GM21723 (cell line): ENCODE data around the gene IPPK.

ENCODE experiments used
- ATAC-seq: cut with Tn5 transposase; IDR thresholded peaks from one replicate; pipeline ENCODE4 v1.9.1; 2021; ENCODE audit warnings: mild to moderate bottlenecking, moderate library complexity; ENCODE audit not compliant: unreplicated experiment

IPPK gene, protein sequence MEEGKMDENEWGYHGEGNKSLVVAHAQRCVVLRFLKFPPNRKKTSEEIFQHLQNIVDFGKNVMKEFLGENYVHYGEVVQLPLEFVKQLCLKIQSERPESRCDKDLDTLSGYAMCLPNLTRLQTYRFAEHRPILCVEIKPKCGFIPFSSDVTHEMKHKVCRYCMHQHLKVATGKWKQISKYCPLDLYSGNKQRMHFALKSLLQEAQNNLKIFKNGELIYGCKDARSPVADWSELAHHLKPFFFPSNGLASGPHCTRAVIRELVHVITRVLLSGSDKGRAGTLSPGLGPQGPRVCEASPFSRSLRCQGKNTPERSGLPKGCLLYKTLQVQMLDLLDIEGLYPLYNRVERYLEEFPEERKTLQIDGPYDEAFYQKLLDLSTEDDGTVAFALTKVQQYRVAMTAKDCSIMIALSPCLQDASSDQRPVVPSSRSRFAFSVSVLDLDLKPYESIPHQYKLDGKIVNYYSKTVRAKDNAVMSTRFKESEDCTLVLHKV

DNA sequence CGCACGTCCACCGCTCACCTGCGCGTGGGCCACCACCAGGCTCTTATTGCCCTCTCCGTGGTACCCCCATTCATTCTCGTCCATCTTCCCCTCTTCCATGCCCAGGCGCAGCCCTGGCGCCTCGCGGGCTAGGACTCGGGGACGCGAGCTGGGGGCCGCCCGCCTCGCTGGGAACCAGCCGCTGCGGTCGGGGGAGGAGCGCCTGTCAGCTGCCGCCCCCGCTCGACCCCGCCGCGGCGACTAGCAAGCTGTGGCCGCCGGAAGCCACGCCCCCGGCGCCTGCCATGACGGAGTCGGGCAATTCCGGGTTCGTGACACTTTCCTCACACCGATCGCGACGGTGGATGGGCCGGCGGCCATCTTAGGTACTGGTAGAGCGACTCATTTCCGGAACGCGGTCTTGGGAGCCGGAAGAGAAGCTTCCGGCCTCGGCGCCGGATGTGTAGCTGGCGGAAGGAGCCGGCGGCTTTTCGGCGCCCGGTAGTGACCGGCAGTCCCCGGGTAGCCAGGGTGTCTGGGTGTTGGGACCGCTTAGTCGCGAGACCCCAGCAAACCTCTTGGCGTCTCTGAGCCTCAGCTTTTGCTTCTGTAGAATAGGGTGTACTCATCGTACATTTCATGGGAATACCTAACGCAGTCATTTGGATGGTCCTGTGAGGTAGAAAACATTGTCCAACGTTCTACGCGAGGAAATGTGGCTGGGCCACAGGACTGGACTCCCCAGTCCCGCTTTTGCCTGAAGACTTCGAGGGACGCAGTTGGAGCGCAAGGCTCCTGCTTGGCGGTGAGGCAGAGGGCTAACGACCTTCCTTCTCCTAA lies at the start of gene IPPK:
IPPK (minus strand) TSS at position 242 of the 819 bp plus-strand sequence; CDS start at position 99, 143 bp downstream.
- ATAC-seq: peak; percentile 93

DNA sequence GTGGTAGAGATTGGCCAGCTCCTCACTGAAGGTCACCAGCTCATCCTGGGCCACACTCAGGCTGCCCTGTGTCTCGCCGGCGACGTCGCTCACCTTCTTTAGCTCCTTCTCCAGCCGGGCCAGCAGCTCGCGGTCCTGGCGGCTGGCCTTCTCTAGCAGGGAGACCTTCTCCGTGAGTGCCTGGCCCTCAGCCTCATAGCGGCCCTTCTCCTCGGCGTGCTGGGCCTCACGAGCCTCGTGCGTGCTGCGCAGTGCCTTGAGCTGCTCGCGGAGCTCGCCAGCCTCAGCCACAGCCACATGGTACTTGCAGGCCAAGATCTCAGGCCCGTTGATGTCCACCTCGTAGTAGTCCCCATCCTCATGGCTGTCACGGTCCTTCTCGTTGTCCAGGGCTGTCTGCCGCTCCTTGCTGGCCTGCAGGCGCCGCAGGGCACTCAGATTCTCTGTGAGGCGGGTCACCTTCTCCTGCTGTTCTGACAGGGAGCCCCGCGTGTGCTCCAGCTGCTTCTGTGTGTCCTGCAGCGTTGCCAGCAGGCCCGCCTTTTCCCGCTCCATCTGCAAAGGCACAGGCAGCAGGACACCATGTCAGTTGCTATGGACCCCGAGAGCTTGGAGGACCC lies 49.2 kb upstream of the IPPK start:
- ATAC-seq: no peak

DNA sequence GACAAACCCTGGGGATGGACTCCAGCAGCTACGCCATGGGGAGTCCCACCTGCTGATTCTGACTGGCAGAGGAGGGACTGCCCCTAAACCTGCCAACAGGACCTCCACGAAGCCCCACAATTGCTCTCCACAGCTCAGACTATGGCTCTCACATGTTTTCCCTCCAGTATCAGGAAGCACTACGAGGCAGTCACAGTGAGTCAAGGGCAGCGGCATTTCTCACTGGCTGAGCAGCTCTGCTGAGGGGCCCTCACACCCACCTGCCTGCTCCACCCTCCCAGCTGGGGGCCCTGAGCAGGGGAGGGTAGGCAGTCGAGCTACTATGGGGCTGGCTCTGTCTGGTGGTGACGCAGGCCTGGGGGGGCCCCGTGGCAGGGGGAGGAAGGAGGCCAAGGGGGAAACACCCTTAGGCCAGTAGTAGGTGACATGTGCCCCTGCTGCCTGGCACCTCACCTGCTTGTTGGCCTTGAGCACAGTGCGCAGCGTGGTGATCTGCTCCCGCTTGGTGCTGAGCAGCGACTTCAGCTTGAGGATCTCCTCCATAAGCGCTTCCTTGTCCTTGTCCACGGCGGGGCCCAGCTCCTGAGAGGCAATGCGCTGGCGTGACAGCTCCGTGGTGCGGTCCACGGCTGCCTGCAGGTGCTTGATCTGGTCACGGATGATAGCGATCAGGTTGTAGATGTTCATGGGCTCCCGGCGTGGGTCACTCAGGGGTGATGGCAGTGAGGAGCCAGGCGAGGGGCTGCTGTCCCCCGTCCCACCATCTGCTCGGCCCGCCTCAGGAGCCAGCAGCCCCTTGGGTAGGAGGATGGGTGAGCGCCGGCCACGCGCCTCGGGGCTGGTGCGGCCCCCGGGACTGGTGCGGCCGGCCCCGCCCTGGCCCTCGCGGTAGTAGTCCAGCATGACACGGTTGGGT lies 48.4 kb upstream of the IPPK start:
- ATAC-seq: no peak

DNA sequence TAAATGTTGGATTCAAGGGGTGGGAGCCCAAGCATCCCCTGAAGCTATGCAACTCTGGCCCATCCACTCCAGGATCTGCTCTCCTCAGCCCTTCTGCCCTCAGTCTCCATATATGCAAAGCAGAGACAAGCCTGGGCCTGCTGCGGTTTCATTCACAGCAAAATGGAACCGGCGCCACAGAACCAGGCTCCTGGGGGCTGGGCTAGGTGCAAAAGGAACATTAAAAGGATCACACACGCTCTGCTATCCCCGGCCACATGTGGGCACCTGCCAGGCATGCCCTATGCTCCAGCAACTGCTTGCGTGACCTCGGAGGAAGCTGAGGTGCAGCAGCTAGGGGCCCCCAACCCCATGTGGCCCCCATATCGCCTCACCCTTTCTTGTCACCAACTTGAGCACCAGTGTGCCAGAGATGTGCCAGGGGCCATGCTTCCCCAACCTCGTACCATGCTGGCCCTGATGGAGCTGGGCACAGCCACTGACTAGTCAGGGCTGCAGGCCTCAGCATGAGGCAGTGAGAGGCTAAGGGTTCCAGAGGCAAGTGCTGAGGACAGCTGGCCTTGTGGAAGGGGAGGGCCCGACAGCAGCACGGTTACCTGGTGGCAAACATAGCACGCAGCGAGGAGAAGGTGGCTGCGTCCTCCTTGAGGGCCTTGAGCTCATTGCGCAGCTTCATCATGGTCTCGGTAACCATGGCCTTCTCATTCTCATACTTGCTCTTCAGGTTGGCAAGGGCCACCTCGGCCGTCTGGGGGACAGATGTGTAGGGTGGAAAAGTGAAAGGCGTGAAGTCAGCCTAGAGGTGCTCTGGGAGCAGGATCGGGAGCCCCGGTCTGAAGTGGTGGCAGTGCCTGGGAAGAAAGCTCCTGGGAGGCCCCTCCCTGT lies 47.5 kb upstream of the IPPK start:
- no peak for ATAC-seq

DNA sequence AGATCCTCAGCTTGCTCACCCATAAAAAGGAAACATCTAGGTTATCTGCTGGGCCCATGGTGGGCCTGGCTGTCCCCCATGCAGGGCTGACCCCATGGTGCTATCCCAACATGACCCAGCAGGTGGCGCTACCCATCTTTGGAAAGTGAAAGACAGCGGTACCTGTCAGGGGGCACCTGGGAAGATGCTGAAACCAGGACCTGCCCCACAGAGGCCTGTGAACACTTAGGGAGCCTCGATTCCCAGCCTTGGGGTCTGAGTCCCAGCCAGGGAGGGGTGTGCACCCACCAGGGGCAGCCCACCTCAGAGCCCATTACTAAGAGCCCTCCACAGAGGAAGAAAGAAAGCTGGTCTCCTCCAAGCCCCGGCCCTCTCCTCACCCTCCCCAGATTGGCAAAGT lies 46.6 kb upstream of the IPPK start:
- no peak for ATAC-seq

DNA sequence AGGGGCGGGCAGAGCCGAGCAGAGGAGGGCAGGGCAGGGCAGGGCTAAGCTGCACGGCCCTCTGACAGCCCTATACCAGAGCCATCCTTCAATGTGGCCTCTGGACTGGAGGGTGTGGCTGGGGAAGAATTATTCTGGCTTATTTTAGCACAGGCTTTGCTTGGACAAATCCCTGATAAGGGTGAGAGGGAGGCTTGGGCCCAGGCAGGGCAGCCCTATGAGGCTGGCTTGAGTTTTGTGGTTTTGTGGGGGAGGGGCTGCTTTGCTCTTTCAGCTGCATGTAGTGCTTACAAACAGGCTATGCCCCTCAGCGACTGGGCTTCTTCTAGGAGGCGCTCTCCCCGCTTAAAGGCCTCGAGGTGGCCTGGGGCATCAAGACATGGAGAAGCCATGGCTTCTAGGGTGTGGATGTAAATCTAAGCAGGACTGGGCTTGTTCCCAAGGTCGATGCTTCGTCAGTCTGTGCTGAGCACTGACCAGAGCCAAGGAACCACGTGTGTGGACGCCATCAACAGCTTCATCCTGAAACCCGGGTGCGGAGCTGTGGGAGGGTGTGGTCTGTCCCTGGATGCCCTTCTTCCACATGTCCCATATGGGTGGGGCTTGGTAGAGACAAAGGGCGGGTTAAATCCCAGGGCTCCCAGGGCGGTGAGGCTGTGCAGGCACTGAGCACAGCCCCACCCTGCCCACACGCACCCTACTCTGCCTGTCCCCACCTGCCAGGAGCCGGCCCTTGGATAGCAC lies 45.7 kb upstream of the IPPK start:
- no peak for ATAC-seq

DNA sequence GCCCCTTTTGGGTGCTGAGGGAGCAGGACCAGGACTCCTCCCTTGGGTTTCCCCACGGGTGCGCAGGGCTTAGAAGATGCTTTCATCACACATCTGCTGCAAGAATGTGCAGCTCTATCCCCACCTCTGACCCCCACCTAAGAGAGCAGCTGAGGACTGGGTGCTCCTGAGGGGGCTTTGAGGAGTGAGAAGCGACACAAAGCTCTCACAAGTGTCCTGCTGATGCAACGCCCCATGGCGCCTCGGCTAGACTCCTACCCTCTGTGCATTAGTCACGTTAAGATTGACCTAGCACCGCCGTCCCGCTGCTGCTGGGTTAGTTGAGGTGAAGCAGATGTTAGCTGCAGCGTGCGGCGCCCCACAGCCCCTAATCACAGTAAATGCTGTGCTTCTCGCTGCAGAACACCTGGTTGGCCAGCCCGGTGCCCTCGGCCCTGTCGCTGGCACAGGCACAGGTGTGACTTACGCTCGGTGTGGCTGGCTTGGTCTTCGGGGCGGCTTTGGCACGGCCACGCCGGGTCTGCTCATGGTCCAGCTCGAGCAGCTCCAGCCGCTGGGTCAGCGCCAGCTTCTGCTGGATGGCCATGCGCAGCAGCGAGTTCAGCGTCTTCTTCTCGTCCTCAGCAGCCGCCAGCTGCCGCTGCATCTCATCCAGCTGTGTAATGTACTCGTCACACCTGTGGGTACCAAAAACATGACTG lies 45.0 kb upstream of the IPPK start:
- ATAC-seq: no peak

DNA sequence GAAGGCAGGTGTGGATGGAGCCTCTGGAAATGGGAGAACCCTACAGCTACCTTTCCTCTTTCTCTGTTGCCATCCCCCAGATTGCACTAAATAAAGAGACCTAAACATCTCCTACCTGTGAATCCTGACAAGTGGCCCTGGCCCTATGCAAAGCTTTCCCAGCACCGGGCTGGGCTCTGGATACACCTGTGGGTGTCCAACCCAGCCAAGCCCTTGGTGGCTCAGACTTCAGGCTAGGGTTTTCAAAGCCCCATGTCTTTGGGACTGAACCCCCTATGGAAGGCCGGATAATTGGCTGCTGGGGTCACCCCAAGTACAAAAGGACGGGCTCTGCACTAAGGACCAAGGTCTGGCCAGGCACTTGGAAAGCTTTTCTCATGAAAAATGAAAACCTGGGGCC lies 44.1 kb upstream of the IPPK start:
- ATAC-seq: no peak

DNA sequence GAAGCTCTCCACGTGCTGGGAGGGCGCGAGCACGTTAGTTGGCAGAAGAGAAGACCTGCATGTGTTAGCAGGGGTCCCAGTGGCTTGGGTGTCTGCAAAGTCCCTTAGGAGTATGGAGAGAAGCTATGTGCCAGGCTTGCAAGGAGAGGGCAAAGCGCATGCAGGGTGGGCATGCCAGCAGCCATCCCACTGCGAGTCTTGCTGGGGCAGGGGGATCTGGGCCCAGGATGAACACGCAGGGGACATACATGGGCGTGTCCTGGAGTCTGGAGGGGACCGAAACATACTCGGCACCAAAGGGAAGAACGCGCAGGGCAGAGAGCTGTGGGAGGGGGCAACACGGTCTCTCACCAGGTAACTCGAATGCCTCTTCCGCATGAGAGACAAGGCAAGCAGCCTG lies 43.6 kb upstream of the IPPK start:
- ATAC-seq: no peak

DNA sequence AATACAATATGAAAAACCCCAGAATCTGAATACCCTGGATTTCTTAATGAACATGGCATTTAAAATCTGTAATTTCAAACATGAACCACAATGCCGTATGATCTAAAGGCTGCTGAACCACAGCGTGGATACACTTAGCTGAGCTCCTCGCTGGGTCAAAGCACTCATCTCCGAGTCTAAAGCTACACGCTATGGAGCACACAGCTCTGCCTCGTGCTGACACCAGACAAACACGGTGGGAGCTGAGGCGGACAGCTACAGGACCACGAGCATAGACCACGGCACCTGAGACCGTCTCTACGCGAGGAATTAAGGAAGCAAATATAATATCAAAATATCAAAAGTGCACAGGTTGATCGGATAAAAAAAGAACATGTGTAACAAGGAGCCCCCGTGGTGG lies 42.8 kb upstream of the IPPK start:
- ATAC-seq: no peak

DNA sequence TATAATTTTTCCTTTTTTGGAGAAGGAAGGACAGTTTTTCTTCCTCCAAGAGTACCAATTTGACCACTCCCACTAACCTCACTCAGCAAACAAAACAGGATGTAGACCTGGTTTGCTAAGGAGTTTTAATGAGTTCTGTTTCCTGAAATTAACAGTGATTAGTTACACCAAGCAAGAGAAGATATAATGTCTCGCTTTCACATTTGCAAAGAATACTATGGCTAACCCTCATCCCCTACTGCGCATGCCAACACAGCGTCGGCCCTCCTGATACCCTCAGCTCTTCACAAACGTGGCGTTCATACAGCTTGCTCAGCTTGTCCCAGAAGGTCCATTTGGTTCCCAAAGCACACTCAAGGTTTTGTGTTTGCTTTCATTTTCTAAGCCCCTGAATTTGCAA lies 41.9 kb upstream of the IPPK start:
- no peak for ATAC-seq

DNA sequence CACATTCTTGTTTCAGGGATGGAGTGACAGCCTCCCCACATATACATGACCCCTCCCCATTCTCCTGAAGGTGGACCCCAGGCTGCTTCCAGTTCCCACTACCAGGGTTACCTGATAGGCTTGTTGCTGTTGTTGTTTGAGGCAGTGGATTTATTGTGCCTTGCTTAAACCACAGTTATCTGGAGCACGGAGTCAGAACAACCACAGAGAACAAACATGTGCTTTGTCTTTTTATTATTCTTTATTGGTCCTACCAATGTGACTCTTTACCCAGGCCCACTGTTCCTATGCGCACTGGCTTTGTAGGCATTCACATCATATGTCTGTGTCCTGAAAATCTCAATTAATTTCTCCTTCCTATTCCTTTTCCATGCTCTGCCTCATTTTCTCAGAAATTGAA lies 41.2 kb upstream of the IPPK start:
- no peak for ATAC-seq

DNA sequence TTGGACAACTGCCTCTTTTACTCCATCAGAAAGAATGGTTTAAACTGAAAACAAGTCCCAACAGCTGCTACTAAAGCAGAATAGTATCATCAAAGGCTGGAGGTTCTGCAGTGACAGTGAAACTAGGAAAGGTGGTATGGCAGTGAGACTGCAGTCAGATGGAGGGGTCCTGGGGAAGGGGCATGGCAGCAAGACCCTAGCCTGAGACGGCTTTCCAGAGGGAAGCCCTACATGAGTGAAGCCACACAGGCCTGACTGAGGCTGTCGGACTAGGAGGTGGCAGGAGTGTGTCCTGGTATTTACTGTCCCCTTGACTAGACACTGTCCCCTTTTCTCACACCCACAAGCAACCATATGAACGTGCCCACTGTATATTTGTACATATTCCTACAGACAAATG lies 40.4 kb upstream of the IPPK start:
- no peak for ATAC-seq

DNA sequence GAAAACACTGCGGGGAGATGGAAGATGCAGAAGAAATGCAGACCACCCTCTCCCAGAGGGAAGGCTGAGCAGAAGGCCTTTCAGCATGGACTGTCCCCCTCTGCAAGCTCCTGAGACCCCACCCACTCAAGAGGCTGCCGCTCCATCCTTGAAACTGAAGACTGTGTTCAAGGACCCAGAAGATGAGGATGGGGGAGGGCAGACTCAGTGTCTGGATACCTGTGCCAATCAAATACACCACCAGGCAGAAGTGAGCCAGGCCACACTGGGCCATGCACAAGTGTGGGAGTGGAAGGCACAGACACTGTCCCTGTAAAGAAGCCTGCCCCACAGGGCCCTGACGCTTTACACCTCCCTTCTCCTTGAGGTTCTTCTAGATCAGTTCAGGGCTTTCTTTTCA lies 40.0 kb upstream of the IPPK start:
- ATAC-seq: no peak

DNA sequence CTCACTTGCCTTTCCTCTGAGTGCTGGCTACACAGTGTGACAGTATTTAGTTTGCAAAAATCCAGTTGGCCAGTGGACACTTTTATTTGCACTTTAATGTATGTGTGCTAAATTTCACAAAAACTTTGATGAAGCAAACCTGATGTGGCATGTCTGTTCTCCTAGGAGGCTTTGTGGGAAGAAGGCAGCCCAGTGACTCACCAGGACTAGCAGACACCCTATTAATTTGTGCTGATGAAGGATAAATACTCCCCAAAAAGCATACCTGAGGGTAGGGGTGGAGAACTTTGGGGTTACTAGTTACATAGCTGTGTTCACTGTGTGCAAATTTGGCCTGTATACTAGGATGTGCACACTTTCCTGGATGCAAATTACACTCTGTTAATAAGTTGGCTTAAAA lies 39.3 kb upstream of the IPPK start:
- ATAC-seq: no peak

DNA sequence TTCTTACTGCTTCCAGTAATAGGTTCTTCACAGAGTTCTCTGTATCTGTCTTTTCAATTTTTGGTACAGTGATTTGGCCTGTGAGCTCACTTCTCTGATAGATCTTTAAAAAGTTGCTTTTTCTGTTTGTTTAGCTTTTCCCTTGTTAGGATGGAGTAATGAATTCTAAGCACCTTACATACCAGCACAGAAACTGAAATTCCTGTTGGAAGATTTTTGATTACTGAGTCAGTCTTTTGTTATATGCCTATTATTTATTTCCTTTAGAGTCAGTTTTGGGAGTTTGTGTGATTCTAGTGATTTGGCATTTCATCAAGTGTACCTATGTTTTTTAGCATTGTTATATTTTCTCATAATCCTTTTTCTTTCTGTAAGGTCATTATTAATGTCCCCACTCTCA lies 37.6 kb upstream of the IPPK start:
- ATAC-seq: no peak

DNA sequence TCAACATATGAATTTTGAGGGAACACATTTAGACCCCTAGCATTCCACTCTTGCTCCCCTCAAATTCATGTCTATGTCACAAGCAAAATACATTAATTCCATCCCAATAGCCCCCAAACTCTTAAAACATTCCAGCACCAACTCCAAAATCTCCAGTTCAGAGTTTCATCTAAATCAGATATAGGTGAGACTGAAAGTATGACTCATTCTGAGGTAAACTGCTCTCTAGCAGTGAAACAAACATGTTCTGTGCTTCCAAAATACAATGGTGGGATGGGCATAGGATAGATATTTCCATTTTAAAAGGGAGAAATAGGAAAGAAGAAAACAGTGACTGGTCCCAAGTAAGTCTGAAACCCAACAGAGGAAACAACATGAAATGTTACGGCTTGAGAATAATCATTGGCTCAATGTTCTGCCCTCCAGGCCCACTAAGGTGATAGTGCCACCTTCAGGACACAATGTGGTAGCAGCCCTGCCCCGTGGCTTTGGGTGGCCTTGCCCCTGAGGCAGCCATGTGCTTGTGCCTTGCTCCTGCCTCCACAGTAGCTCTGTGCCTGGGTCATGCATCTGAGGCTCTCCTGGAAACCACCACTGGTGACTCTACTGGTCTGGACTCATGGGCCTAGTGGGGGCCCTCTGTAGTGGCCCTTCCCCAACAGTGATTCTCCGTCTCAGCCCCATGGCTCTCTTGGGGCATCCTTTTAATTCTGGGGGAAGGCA lies 36.4 kb upstream of the IPPK start:
- ATAC-seq: peak; percentile 54

DNA sequence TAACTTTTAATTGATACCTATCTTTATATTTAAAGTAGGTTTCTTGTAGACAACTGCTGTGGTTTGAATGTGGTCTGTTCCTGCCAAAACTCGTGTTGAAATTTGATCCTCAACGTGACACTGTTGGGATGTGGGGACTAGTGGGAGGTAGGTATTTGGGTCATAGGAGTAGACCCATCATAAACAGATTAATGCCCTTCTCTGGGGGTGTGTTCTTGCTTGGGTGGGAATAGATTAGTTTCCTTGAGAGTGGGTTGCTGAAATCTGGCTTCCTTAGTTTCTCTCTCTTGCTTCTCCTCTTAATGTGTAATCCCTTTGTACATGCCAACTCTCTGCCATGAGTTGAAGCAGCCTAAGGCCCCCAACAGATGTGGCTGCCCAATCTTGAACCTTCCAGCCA lies 34.6 kb upstream of the IPPK start:
- no peak for ATAC-seq
